Measurements from ENCODE around the gene TEKT1.
"Not testable (repeated sequence)": the region's sequence is repeated elsewhere in the genome, so short reads cannot be mapped to it uniquely, and the experiment has no call there.

TEKT1 gene

DNA sequence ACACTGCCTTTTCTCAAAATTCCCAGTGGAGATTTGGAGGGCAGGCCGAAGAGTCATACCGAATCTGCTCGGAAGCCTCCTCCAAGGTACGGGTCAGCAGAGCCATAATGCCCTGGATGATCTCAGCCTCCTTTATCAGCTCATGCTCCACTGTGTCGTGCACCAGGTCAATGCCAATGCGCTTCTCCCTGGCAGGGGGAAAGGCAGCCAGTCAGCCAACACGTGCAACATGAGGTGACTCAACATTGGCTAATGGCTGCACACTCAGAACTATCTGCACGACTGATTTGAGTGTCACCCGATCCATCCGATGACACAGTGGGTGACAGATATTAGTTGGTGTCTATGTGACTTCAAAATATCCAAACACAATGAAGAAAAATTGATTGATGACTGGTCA, 15.8 kb downstream of the TEKT1 start:
- DNase-seq (ENCODE audit: low spot score), result no peak

DNA sequence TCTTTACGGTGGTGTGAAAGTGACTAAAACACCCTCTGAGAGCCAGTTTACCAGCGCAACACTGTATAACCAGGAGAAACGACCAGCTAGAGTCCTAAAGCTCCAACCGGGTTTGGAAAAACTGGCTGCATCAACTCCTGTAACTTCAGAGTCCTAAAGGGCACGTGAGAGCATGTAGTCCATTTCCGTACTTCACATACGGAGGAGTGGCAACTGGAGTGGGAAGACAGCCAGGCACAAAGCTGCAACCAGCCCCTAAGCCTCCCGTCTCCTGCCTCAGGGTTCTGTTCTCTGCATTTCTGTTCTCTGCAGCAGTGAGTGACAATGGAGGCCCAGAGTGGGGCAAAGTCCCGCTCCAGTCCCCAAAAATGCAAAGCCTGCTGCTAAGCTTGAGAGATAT, 19.2 kb downstream of the TEKT1 start:
- DNase-seq (ENCODE audit: low spot score), result no peak

DNA sequence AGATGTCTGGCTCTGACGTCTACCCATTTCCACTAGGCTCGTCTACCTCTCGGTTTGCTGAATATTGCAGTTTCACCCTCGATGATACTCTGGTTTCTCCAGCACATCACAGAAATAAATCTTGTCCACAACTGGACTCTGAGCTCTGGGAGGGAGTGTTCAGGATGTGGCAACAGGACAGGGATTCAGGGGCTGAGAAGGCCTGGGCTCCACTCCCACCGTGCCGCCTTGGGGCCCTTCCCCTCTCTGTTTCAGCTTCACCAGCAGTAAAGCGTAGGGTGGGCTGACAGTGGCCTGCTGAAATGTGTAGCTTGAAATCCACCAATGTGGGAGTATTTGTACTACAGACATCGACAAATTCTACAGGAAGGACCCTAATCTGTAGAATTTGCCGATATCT, 20.0 kb downstream of the TEKT1 start:
- no peak for DNase-seq (ENCODE audit: low spot score)

DNA sequence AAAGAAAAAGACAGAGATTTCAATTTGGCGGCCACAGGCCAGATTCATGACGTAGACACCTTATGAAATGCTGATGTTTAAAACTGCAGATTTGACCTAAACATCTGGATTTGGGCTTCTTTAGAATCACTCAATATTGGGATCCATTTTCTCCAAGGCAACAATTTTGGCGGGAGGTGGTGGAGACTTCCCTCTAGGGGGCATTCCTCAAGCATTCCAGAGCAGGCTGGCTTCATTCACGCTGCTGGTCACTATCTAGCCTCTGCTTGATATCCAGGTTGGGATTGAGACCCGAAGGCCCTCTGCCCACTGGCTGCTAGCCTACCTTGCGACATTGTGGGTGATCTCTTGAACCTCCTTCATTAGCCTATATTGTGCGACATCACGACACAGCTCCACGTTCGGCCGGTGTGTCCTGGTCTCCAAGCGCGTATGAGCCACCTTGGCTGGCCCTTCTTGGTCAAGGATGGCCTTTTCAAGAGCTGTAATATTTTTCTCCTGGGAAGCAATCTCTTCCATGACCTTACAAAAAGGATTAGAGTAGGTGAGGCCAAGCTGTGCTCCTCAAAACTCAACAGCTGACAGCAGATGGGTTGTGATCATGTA, 31.0 kb downstream of the TEKT1 start:
- DNase-seq (ENCODE audit: low spot score), result no peak

DNA sequence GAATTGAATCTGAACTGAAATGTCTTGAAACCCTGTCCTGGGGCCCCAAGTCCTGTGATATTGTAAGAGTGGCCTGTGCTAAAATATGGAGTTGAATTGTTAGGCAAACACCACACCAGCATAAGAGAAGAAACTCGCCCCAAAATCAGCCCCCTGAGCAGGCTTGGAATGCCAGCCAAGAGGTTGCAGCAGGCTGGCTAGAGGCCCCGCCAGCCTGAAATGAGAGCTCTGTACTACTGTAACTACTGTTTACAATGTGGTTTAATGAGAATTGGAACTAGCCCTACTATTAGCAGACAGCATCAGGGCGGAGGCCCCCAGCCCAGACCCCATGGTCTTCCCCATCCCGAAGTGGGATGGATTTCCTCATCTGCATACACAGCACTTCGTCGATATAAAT, 31.8 kb downstream of the TEKT1 start:
- DNase-seq (ENCODE audit: low spot score), result no peak

DNA sequence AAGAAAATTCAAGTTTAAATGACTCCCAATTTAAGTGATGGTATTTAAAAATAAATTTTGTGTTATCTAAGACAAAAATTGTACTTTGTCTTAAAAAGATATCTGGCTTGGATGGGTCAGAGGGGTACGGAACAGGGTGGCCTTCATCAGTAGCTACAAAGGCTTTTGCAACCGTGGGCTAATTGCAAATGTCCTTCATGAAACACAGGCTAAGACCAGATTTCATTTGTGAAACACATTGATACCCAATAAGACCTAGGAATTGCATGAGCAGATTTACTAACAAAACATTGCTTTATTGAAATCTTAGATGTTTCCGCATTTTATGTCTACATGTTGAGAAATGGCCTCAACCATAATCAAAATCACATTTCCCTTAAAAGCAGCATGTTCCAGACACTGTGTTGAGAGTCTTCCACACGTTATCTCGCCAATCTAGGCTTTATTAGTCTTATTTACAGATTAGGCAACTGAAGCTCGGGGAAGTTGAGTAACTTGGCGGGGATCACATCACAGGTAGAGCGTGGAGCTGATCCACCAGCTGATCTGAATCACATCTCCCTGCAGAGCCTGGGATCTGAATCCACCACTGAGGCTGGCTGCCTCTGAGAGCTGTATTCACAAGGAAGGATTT, 33.7 kb downstream of the TEKT1 start:
- DNase-seq (ENCODE audit: low spot score), result no peak

DNA sequence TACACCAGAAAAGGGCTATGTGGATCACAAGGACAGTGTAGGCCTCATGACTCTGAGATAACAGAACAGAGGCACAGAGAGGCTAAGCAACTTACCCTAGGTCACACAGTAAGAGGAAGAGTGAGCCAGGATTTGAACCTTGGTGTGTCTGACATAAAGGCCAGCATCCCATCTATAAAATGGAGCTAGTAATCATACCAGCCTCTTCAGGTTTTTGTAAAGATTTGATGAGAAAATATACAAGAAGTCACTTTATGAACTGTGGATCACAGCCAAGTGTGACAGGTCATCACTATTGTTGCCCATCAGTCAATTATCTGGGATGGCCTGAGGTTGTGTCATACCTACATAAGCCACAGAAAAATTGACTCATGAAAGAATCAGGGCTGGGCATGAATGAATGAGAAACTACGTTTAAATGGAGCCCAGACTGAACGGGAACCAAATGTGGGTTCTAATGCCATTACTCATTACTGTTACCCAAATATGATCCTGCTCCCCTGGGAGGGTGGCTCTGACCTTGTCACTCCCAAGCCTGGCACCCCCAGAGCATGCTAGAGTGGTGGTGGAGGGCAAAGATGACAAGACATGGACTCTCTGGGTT, 34.5 kb downstream of the TEKT1 start:
- no peak for DNase-seq (ENCODE audit: low spot score)

DNA sequence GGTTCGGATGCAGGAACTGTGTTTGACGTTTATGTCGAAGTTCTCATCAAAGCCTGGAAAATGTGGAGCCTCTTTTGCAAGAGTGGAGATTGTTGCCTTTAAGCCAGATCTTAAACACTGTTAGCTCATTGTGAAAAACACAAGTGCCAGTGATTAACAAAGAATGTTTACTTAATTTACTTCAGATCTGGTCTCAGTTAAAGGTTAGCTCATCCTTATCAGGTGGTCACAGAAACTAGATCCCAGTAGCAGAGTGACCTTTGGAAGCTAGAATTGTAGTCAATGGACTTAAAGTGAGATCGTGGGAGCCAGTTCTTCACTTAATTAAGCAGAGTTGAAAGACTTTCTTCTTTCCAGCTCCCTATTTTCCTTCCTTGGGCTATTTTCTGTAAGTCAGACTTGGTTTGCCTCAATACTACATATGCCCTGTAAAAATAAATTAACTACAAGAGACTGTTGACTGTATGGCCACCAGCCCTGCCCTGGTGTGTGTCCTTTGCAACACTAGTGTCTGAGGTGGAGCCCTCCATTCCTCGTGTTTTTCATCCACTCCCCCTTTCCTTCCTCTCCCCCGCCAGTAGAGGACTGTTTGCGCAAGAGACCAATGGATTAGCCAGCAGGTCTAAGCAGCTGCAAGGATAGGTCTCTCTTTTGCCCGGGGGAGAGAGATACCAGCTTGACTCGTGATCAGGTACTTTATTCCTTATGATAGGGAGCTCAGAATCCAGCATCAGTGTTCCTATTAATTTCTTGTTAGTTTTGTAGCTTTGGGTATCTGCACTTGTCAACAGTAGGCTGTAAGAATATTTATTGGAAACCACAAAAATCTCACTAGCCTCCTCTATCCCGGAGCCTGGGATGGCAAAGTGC, 35.3 kb downstream of the TEKT1 start:
- no peak for DNase-seq (ENCODE audit: low spot score)

DNA sequence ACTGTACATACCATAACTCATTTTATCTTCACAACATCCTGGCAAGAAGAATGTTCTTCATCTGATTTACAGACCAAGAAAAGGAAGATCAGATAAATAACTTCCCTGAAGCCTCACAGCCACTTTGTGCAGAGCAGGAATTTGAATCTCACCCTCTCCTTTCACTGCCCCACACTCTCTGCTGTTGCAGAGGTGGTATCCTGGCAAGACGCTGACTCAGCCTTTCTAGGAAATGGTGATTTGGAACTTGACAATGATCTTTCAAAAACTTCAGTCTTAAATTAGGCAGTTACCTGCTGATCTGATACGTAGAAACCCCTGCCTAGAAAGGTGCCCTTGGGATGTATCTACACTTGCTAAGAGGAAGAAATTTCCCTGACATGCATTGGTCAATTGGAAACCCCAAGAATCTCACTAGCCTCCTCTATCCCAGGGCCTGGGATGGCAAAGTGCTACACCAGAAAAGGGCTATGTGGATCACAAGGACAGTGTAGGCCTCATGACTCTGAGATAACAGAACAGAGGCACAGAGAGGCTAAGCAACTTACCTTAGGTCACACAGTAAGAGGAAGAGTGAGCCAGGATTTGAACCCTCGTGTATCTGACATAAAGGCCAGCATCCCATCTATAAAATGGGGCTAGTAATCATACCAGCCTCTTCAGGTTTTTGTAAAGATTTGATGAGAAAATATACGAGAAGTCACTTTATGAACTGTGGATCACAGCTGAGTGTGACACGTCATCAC, 37.6 kb downstream of the TEKT1 start:
- no peak for DNase-seq (ENCODE audit: low spot score)

DNA sequence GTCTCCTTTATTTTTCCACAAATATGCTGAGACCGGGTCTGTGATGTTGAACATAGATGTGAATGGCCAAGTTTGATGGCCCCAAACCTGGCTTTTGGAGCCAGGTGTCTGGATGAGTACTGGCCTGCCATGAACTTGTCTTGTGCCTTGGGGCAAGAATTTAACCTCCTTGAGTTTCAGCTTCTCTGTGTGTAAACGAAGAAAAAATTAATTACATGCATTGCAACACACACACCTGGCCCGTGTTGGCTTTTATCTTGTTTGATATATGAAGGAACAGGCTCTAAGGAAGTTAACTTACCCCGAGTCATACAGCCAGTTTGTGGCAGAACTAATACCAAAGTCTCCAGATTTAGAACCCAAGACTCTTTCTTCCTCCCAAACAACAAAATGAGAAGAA, 42.4 kb downstream of the TEKT1 start:
- no peak for DNase-seq (ENCODE audit: low spot score)

DNA sequence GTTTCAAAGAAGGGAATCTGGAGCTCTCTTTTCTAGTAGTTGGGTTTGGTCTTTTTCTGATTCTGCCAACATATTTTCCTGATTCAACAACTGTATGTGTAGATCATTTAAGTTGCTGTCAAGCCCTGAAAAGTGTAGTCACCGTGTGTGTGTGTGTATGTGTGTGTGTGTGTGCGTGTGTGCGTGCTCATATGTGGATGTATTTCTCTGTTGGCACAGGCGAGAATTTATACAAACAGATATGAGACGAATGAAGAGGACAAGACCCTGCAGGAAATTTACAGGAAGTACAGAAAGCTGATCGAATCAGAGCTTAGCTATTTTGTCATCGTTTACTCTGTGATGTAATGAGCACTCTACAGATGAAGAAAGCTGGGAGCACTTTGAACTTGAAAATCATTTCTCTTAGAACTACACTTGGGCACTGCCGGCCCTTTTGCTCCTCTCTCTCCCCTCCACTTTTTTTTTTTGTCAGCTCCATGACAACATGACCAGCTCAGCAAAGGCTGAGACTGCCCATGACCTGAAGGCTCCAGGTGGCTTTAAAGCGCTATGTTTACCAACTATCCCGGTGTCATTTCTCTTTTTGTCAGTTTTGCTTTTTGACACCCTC, 44.3 kb downstream of the TEKT1 start:
- no peak for DNase-seq (ENCODE audit: low spot score)

DNA sequence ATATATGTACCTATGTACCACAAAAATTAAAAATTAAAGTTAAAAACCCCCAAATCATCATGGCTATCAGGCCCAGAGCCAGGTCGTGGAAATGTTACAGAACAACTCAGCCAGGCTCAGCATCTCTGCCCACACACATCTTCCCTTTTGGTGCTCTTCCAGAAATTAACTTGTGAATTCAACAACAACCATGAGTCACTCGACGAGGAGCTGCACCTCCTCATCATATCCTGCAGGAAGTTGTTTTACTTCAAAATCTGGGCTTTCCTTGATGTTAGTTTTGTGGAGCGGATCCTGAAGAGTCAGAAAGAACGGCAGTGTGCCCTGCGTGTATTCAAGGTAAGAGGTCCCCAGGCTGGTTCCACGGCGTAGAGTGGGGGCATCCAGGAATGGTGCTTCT, 44.9 kb downstream of the TEKT1 start:
- peak; percentile 69 for DNase-seq (ENCODE audit: low spot score)

DNA sequence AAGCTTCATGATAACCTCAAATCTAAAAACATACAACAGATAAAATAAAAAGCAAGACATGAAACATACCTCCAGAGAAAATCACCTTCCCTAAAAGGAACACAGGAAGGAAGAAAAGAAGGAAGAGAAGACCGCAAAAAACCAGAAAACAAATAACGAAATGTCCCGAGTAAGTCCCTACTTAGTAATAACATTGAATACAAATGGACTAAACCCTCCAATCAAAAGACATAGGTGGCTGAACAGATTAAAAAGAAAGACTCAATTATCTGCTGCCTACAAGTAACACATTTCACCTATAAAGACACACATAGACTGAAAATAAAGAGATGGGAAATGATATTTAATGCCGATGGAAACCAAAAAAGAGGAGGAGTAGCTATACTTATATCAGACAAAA, 49.3 kb downstream of the TEKT1 start:
- no peak for DNase-seq (ENCODE audit: low spot score)

DNA sequence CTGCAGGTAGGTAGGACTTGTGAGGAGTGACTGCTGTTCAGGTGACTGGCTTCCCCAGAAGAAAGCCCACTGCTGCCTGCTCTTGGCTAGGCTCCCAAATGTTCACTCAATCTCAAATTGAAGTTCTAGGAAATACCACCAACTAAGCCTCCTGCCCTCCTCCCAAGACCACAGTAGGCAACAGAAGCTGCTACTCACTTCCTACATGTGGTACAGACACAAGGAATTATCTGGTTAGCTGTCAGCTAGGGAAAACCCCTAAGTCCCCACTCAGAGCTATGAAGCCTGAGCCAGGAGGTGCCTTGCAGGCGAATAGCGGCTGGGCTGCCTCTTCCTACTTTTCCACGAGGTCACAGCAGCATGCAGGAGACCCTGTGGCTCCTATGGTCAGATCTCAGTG, 50.6 kb downstream of the TEKT1 start:
- no peak for DNase-seq (ENCODE audit: low spot score)

DNA sequence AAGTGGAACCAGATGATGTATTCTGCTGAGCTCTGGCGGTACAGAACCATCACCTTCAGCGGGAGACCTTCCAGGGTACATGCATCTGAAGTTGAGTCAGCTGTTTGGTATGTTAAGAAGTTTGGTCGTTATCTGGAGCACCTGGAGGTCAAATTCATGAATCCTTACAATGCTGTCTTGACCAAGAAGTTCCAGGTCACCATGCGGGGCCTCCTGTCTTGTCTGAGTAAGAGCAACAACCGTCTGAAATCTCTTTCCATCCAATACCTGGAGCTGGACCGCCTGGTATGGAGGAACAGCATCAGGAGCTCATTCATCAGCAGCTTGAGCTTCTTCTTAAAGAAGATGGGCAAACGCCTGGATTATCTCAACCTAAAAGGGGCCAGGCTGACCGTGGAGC, 51.5 kb downstream of the TEKT1 start:
- DNase-seq (ENCODE audit: low spot score), result no peak

DNA sequence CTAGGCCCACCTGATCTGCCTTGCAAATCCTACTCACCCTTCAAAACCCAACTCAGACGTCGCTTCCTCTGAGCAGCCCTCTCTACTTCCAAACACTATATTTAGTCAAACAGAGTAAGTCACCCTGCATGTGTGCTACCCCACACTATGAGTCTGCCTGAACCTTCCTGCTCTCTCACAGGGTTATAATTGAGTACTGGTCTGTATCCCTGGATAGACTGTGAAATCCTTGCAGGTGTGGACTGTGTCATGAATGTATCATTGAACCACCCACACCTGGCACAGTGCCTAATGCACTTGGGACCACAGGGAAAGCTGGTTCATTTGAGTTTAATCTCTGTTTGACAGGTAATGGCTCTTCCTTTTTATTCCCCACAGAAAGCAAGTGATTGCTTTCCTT, 52.1 kb downstream of the TEKT1 start:
- no peak for DNase-seq (ENCODE audit: low spot score)

DNA sequence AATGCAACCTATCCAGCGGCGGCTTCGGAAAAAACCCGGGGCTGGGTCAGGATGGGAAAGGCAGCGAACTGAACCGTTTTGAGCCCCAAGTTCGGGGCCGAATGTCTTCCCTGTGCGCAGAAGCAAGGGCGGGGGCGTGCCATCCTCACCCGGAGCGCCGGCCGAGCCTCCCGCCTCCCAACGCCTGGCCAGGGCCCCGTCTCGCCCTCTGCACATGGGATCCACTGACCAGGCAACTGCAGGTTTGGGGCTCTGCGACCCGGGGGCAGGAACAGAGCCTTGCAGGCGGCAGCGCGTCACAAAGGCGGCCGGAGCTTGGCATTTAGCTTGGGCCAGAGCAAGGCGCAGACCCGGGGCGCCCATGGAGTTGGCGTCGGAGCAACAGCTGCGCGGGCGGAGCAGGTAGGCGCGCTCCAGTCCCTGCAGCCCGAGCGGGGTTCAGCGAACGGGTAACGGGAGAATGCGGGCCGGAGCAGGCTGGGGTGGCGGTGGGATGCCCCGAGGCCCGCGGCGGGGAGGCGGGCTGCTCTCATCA, 55.6 kb downstream of the TEKT1 start, which contains the start of gene FBXO39:
TSS of gene FBXO39 (plus strand) at position 345 of the 535 bp plus-strand sequence. CDS start 3,654 bp downstream, outside the sequence.
- DNase-seq (ENCODE audit: low spot score), result peak; percentile 45

DNA sequence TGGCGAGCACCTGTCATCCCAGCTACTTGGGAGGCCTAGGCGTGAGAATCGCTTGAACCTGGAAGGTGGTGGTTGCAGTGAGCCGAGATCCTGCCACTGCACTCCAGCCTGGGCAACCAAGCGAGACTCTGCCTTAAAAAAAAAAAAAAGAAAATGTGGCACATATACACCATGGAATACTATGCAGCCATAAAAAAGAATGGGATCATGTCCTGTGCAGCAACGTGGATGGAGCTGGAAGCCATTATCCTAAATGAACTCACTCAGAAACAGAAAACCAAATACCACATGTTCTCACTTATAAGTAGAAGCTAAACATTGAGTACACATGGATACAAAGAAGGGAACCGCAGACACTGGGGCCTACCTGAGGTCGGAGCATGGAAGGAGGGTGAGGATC, 56.6 kb downstream of the TEKT1 start:
- DNase-seq (ENCODE audit: low spot score), result not testable (repeated sequence)

DNA sequence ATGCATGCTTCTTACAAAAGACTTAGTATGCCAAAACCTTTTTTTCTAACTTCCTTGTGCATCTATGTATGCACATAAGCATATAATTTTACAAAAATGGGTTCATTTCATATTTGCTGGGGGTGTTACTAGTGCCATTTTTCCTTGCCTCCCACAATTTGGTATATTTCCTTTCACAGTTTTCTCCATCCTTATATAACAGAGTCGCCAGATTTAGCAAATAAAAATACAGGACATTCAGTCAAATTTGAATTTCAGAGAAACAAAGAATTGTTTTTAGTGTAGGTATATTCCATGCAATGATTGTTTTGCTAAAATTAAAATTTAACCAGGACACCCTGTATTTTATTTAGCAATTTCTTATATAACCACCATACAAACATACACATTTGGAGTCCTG, 59.5 kb downstream of the TEKT1 start:
- DNase-seq (ENCODE audit: low spot score), result no peak

DNA sequence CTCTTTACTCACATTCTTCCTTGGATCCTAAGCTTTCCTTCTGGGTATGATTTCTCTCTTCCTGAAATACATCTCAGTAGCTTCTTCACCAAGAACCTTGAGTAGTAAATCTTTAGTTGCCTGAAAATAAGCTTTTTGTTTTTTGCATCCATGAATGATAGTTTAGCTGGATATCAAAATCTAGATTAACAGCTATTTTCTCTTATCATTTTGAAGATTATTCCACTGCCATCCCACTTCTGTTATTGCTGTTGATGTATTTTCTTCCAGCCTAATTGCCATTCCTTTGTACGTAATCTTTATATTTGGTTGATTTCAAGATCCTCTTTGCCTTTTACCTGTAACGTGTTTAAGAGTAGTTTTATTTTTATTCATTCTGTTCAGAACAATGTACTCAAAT, 63.1 kb downstream of the TEKT1 start:
- no peak for DNase-seq (ENCODE audit: low spot score)

DNA sequence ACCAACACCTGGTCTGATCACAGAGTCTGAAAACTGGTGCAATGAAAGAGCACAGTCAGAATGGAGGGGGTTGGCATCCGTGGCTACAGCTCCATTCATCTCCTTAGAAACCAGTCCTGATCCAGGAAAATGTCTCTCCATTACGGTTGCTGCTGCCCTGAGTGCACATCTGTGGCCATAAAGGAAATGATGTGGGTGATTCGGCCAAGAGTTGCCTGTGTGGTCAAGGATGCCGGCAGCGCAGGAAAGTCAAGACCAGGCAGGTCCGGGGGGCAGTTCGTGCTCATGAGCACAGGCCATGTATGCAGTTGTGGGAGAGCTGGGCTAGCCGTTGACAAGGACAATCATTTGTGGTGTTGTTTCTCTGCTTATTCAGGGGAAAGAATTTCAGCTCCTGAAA, 69.8 kb downstream of the TEKT1 start:
- no peak for DNase-seq (ENCODE audit: low spot score)

Measured in AG20443 (cell line).